OCI-LY7 (cell line): ENCODE results near the gene MARCHF2. TPM values are rescaled to one million over a fixed set of nuclear protein-coding genes. Genes with fewer than 3 reads are reported as not detected.

Experiments
- BruUV-seq: library from RNA; stranded (reverse); fragments of 400-500 nt; replicated peaks from 2 replicates; lab custom pipeline; 2021; lab: Mats Ljungman, UMichigan
- CTCF ChIA-PET: fragments of 300-600 bp; sonication (Branson Sonifier 250); formaldehyde crosslinking; loops from one replicate; lab custom pipeline; 2022; ENCODE audit warnings: antibody characterized with exemption; ENCODE audit not compliant: unreplicated experiment; lab: Charles Lee
- POLR2A ChIA-PET: fragments of 300-600 bp; sonication (Branson Sonifier 250); formaldehyde crosslinking; loops from one replicate; lab custom pipeline; 2022; ENCODE audit warnings: antibody characterized with exemption; lab: Charles Lee
- DNase-seq: peaks from one replicate; pipeline ENCODE4 v3.0.0-alpha.2; 2015; ENCODE audit warnings: low spot score
- H2AFZ ChIP-seq: fragments of 200-600 bp; sonication (generic), shearing (Covaris generic); 2 replicates; pipeline ENCODE4 v1.6.1; 2014; ENCODE audit warnings: mild to moderate bottlenecking, antibody characterized with exemption, low read length, moderate library complexity
- H3K27ac ChIP-seq: fragments of 200-600 bp; sonication (generic); 2 replicates; pipeline ENCODE4 v1.5.1; 2014; ENCODE audit warnings: mixed run types, low read depth, mild to moderate bottlenecking, moderate library complexity, low read length, inconsistent platforms; ENCODE audit not compliant: poor library complexity, severe bottlenecking
- H3K36me3 ChIP-seq: fragments of 200-600 bp; sonication (generic); 2 replicates; pipeline ENCODE4 v1.6.1; 2014; ENCODE audit warnings: mild to moderate bottlenecking, antibody characterized with exemption, low read length, moderate library complexity, mixed read lengths; ENCODE audit not compliant: insufficient read depth
- H3K4me1 ChIP-seq: fragments of 200-600 bp; sonication (generic); 2 replicates; pipeline ENCODE4 v1.5.1; 2014; ENCODE audit warnings: mild to moderate bottlenecking, low read length; ENCODE audit not compliant: insufficient read depth, poor library complexity, severe bottlenecking
- H3K4me2 ChIP-seq: fragments of 200-600 bp; sonication (generic); 2 replicates; pipeline ENCODE4 v1.6.1; 2014; ENCODE audit warnings: mild to moderate bottlenecking, low read length
- H3K4me3 ChIP-seq: fragments of 200-600 bp; sonication (generic); 2 replicates; pipeline ENCODE4 v1.5.1; 2014; ENCODE audit warnings: mild to moderate bottlenecking, low read depth, low read length; ENCODE audit not compliant: poor library complexity, severe bottlenecking
- H3K79me2 ChIP-seq: fragments of 200-600 bp; sonication (generic); 2 replicates; pipeline ENCODE4 v1.6.1; 2016; ENCODE audit warnings: low read depth, mild to moderate bottlenecking, low read length, moderate library complexity, mixed read lengths; ENCODE audit not compliant: insufficient read depth
- H3K9me2 ChIP-seq: fragments of 200-600 bp; sonication (generic); 2 replicates; pipeline ENCODE4 v1.6.1; 2016; ENCODE audit warnings: mild to moderate bottlenecking, low read length, mixed read lengths; ENCODE audit not compliant: insufficient read depth
- H3K9me3 ChIP-seq: fragments of 200-600 bp; sonication (generic); 2 replicates; pipeline ENCODE4 v1.6.1; 2014; ENCODE audit warnings: mild to moderate bottlenecking, mixed run types, low read length, mixed read lengths
- H4K20me1 ChIP-seq: fragments of 200-600 bp; sonication (generic); 2 replicates; pipeline ENCODE4 v1.6.1; 2014; ENCODE audit warnings: mild to moderate bottlenecking, antibody characterized with exemption, low read length, moderate library complexity, mixed read lengths; ENCODE audit not compliant: insufficient read depth
- CTCF ChIP-seq: fragments of 200-600 bp; sonication (generic); conservative IDR thresholded peaks from 2 replicates; pipeline ENCODE4 v1.5.1; 2014; ENCODE audit warnings: mild to moderate bottlenecking, antibody characterized with exemption, low read length, moderate library complexity, mixed read lengths
- EZH2phosphoT487 ChIP-seq: fragments of 200-600 bp; sonication (generic); IDR thresholded peaks from 2 replicates; pipeline ENCODE4 v1.6.1; 2018; ENCODE audit warnings: low read depth, borderline replicate concordance, mild to moderate bottlenecking, mixed run types, antibody characterized with exemption, low read length, moderate library complexity, mixed read lengths
- intact Hi-C: fragments of 100-400 bp; cut with micrococcal nuclease; formaldehyde crosslinking; loops from one replicate; pipeline ENCODE4 v1.10.0; 2022; ENCODE audit not compliant: unreplicated experiment
- total RNA-seq, 2 experiments: library from RNA; depleted of rRNA in 1 of 2; stranded (reverse); fragments of >200 nt in 1 of 2; shearing (Covaris generic) in 1 of 2; gene quantifications; 2 replicates each; pipeline ENCODE4 v1.2.3, GENCODE V29; 2014 to 2022

The MARCHF2 gene
- total RNA-seq, 2 experiments from 2014 or later, result 12.4 to 14.1 TPM

DNA sequence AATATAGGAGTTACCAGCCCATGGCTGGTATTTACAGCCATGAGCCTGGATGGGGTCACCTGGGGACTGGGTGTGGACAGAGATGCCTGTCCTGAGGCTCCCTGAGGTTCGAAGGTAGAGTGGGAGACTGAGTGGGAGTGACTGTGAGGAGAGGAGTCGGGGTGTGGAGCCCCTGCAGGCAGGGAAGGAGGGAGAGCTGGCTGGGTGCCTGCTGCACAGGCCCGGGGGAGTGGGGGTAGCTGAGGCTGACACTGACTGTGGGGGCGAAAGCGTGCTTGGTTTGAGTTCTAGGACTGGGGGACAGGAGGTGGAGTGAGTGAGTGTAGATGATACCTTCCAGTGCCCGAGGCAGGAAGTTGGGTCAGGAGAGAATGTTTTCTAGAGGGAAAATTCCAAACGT lies 15.8 kb upstream of the MARCHF2 start:
- no peaks in the 10 kb centered on the region for H3K9me2 ChIP-seq
- no peak overlapping the region for H2AFZ ChIP-seq
- H3K27ac ChIP-seq, result no peak overlapping the region
- ChIA-PET POLR2A (no interaction called here), CTCF (no interaction called here)
- intact Hi-C loops, result loop anchor here (2.0 kb wide), 1 partner anchor 42 kb away; no protein-coding TSS in a partner anchor
- H3K9me3 ChIP-seq, result no peaks in the 10 kb centered on the region
- no peak for DNase-seq
- no TSS peak for BruUV-seq
- TF ChIP-seq CTCF, result no peak
- TF ChIP-seq EZH2phosphoT487, result no peak
- H3K4me2 ChIP-seq, result no peak overlapping the region
- no peaks in the 10 kb centered on the region; the same call in 1 of the 2 replicates for H3K79me2 ChIP-seq
- no peaks in the 10 kb centered on the region; the same call in 1 of the 2 replicates for H4K20me1 ChIP-seq
- H3K36me3 ChIP-seq, result peaks cover 5% of the 10 kb centered on the region; the same call in 1 of the 2 replicates
- H3K4me1 ChIP-seq, result no peaks in the 10 kb centered on the region
- H3K4me3 ChIP-seq, result no peak overlapping the region

DNA sequence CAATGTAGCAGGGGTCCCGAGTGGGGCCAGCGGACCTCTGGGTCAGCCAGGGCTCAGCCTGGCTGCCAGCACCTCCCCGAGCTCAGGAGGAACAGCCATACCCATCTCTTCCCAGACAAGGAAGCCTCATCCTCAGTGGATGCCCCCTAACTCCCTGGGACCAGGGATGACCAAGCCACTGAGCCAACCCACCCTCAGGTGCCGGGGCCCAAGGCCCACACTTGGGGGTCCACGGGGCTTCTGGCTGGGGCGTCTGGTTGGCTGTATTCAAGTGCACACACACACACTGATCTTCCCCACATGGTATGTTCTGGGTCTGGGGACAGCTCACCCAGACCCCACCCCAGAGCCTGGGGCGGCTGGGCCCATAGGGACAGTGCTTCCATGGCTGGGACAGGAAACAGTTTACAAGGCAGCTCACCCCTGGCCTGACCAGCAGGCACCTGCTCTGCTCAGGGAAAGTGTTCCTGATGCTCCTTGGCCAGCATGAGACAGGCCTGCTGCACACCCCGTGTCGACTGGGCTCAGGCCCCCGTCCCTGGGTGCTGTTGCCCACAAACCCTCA lies 15.3 kb upstream of the MARCHF2 start:
- Histone ChIP-seq H4K20me1 (no peaks in the 10 kb centered on the region; the same call in 1 of the 2 replicates), H3K27ac (no peak overlapping the region), H2AFZ (no peak overlapping the region), H3K9me3 (no peaks in the 10 kb centered on the region), H3K4me3 (no peak overlapping the region), H3K4me1 (no peaks in the 10 kb centered on the region), H3K36me3 (peaks cover 7% of the 10 kb centered on the region), H3K4me2 (no peak overlapping the region), H3K79me2 (no peaks in the 10 kb centered on the region), H3K9me2 (no peaks in the 10 kb centered on the region)
- TF ChIP-seq CTCF, result no peak
- no peak for TF ChIP-seq EZH2phosphoT487
- CTCF ChIA-PET, result no interaction called here
- POLR2A ChIA-PET, result no interaction called here
- intact Hi-C loops, result loop anchor here (2.0 kb wide), 1 partner anchor 43 kb away; no protein-coding TSS in a partner anchor
- BruUV-seq, result no TSS peak
- no peak for DNase-seq

DNA sequence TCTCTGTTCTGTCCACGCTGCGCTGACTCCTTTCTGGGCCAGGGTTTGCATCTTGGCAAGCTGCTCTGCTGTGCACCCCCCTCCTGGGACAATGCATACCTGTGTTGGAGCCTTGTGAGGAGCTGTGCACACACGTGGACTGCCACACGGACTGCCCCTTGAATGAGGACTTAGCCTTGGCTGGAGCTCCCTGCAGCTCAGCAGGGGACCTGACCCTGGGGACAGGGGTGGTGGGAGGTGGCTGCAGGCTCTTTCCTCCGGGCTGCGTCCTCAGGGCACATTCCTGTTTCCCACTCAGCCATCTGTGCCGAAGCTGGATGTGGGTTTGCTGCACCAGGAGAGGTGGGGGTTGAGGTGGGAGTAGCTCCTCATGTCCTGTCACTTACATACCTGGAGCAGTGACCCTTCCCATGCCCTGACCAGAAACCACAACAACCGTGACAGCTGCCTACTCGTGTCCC lies 14.8 kb upstream of the MARCHF2 start:
- POLR2A ChIA-PET, result no interaction called here
- no peak overlapping the region for H3K4me2 ChIP-seq
- DNase-seq, result no peak
- H3K4me3 ChIP-seq, result no peak overlapping the region
- no peaks in the 10 kb centered on the region for H3K9me3 ChIP-seq
- no peaks in the 10 kb centered on the region for H3K4me1 ChIP-seq
- BruUV-seq, result no TSS peak
- peaks cover 12% of the 10 kb centered on the region for H3K36me3 ChIP-seq
- H3K79me2 ChIP-seq, result no peaks in the 10 kb centered on the region
- no peak for TF ChIP-seq EZH2phosphoT487
- TF ChIP-seq CTCF, result no peak
- CTCF ChIA-PET, result no interaction called here
- no peak overlapping the region for H3K27ac ChIP-seq
- H2AFZ ChIP-seq, result no peak overlapping the region
- no peaks in the 10 kb centered on the region for H3K9me2 ChIP-seq
- no peaks in the 10 kb centered on the region; the same call in 1 of the 2 replicates for H4K20me1 ChIP-seq
- intact Hi-C loops, result no loop called here
